Panc1 (cell line): ENCODE data around the gene WIPF2. TPM values are rescaled to one million over a fixed set of nuclear protein-coding genes. Genes with fewer than 3 reads are reported as not detected.
A peak's percentile ranks its signal among the peaks of the same experiment; 100 is the strongest.

Experiments used
- ATAC-seq: fragments of 200-7000 bp; cut with Tn5 transposase; 2 replicates; pipeline ENCODE4 v1.9.1; 2020; ENCODE audit warnings: mild to moderate bottlenecking, moderate library complexity
- BruUV-seq: library from RNA; stranded (reverse); fragments of 400-500 nt; replicated peaks from 2 replicates; lab custom pipeline; 2021; lab: Mats Ljungman, UMichigan
- CTCF ChIA-PET: fragments of 300-600 bp; sonication (Branson Sonifier 250); formaldehyde crosslinking; loops from one replicate; lab custom pipeline; 2022; ENCODE audit warnings: antibody characterized with exemption; lab: Charles Lee
- POLR2A ChIA-PET: fragments of 300-600 bp; sonication (Branson Sonifier 250); formaldehyde crosslinking; loops from one replicate; lab custom pipeline; 2022; ENCODE audit warnings: antibody characterized with exemption; lab: Charles Lee
- DNase-seq: peaks from one replicate; pipeline ENCODE4 v3.0.0-alpha.2; 2010; ENCODE audit warnings: low read depth, low spot score
- H3K27ac ChIP-seq: 2 replicates; pipeline ENCODE4 v1.5.1; 2011; ENCODE audit warnings: mild to moderate bottlenecking, low read length, inconsistent platforms
- H3K27me3 ChIP-seq: fragments of 200-500 bp; sonication (Bioruptor generic); 2 replicates; pipeline ENCODE4 v1.6.0; 2014; ENCODE audit warnings: low read length, inconsistent platforms; ENCODE audit not compliant: control insufficient read depth, insufficient read depth
- H3K36me3 ChIP-seq: fragments of 200-500 bp; sonication (Bioruptor generic); 2 replicates; pipeline ENCODE4 v1.5.1; 2014; ENCODE audit warnings: inconsistent platforms, mild to moderate bottlenecking, low read length, moderate library complexity; ENCODE audit not compliant: control insufficient read depth, insufficient read depth
- H3K4me1 ChIP-seq: 2 replicates; pipeline ENCODE4 v1.5.1; 2011; ENCODE audit warnings: inconsistent platforms, mild to moderate bottlenecking, low read length, moderate library complexity; ENCODE audit not compliant: control insufficient read depth, insufficient read depth
- H3K4me3 ChIP-seq, 2 experiments: 2 replicates each; pipeline ENCODE4 v1.5.1; 2011 to 2012; ENCODE audit warnings: low read depth in 2 of 2, low read length in 2 of 2, mild to moderate bottlenecking in 2 of 2, inconsistent platforms in 1 of 2, moderate library complexity in 1 of 2
- H3K9me3 ChIP-seq: fragments of 200-500 bp; sonication (Bioruptor generic); 2 replicates; pipeline ENCODE4 v1.5.1; 2014; ENCODE audit warnings: low read depth, mild to moderate bottlenecking, inconsistent platforms, low read length, moderate library complexity; ENCODE audit not compliant: control insufficient read depth, insufficient read depth
- CTCF ChIP-seq: fragments of 450-650 bp; IDR thresholded peaks from 2 replicates; pipeline ENCODE4 v1.5.1; 2017; ENCODE audit warnings: mild to moderate bottlenecking
- POLR2AphosphoS5 ChIP-seq: IDR thresholded peaks from 2 replicates; pipeline ENCODE4 v1.6.1; 2012; ENCODE audit warnings: mild to moderate bottlenecking, low read depth, low read length, moderate library complexity
- REST ChIP-seq, 2 experiments: IDR thresholded peaks; 2 replicates each; pipeline ENCODE4 v1.6.1; 2011 to 2012; ENCODE audit warnings: low read depth in 2 of 2, control low read depth in 1 of 2, low read length in 1 of 2, mild to moderate bottlenecking in 1 of 2, moderate library complexity in 1 of 2; ENCODE audit not compliant: insufficient read depth in 1 of 2
- SIN3A ChIP-seq: IDR thresholded peaks from 2 replicates; pipeline ENCODE4 v1.6.1; 2012; ENCODE audit warnings: low read depth, mild to moderate bottlenecking, low read length, moderate library complexity, borderline replicate concordance; ENCODE audit not compliant: insufficient read depth
- TCF7L2 ChIP-seq: IDR thresholded peaks from 2 replicates; pipeline ENCODE4 v1.6.1; 2011; ENCODE audit warnings: mild to moderate bottlenecking, low read depth, low read length, inconsistent platforms
- in situ Hi-C: cut with HindIII; loops from 2 replicates; pipeline ENCODE4 v1.10.0; 2016; ENCODE audit warnings: low sequenced_read_pairs, low pct_unique_long_range_greater_than_20kb
- intact Hi-C: fragments of 100-400 bp; cut with micrococcal nuclease; formaldehyde crosslinking; loops from one replicate; pipeline ENCODE4 v1.10.0; 2022; ENCODE audit not compliant: unreplicated experiment
- total RNA-seq: library from RNA; stranded (reverse); gene quantifications from one replicate; pipeline ENCODE4 v1.2.1, GENCODE V29; 2021; ENCODE audit not compliant: unreplicated experiment

The WIPF2 gene
- total RNA-seq, 1 experiment from 2014 or later = 45.9 TPM

DNA sequence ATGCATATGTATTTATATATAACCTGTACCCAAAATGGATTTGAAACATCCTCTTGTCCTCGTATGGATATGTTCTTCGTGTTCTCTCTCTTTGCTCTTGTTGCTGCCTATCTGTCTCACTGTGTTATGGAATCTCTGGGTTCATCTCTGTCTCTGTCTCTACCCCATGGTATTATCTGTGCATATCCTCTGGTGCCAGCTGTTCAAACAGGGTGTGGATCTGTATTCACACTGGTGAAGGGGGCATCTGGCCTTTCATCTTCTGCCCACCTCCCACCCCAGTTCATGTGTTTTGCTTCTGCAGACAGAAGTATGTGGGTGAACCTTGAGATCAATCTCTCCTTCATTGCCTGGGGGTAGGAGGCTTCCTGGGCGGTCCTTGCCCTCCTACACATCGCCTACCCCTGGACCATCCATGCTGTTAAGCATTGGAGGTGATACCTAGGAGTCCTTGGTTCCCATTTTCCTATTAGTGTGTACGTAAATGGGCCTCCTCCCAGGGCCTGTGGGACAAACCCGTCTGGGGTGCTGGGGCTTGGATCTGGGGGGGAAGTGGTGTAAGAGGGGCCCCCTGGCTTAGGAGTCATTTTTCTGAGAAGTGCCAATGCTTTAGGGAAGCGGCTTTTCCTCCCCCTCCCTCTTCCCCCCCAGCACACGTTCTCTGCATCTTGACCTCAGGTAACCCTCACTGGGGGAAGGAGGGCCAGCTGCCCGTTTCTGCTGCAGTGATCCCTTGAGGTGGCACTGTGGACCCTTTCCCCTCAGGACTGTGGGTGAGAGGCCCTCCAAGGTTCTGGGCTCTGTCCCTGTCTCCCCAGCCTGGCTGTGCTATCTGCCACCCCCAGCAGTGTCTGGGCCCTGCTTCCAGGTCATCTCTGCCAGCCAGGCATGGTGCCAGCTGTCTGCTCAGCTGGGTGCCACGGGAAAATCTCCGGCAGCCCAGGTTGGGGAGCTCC, 111.0 kb downstream of the WIPF2 start:
- no peak for ATAC-seq
- BruUV-seq = no TSS peak
- H3K9me3 ChIP-seq = no peaks in the 10 kb centered on the region
- DNase-seq = no peak
- no peaks in the 10 kb centered on the region for H3K36me3 ChIP-seq
- peak overlapping the region; percentile 90 for H3K27ac ChIP-seq
- H3K4me3 ChIP-seq = no peak overlapping the region
- intact Hi-C loops (no loop called here), in situ Hi-C loops (no loop called here)
- H3K27me3 ChIP-seq = no peaks in the 10 kb centered on the region
- CTCF ChIA-PET = interaction anchor here (0.6 to 1.8 kb wide), 2 partner anchors 13 to 42 kb away, joined by 4 to 6 read pairs; no protein-coding TSS in a partner anchor
- POLR2A ChIA-PET = interaction anchor here (0.7 kb wide), 1 partner anchor 111 kb away, joined by 7 read pairs; the partner anchor contains the start of gene WIPF2
- H3K4me1 ChIP-seq = peaks cover 84% of the 10 kb centered on the region
- no peak for TF ChIP-seq SIN3A
- TF ChIP-seq CTCF = no peak
- no peak for TF ChIP-seq REST (IDR thresholded peaks at IDR 0.05; ENCODE audit: insufficient read depth in 1 of 2, low read depth in 2 of 2, low read length in 1 of 2)
- no peak for TF ChIP-seq TCF7L2
- no peak for TF ChIP-seq POLR2AphosphoS5

GRCh38 chr17:40330850-40331470, 111.9 kb downstream of the WIPF2 start:
- H3K4me3 ChIP-seq = no peak overlapping the region
- BruUV-seq = no TSS peak
- in situ Hi-C loops = no loop called here
- ATAC-seq (no peak), DNase-seq (no peak)
- no peaks in the 10 kb centered on the region for H3K27me3 ChIP-seq
- H3K27ac ChIP-seq = peak overlapping the region; percentile 90
- ChIA-PET POLR2A (no interaction called here), CTCF (interaction anchor here (0.6 kb wide), 1 partner anchor 25 kb away, joined by 4 read pairs; no protein-coding TSS in a partner anchor)
- peaks cover 77% of the 10 kb centered on the region for H3K4me1 ChIP-seq
- H3K9me3 ChIP-seq = no peaks in the 10 kb centered on the region
- intact Hi-C loops = no loop called here
- TF ChIP-seq SIN3A (no peak), POLR2AphosphoS5 (no peak), REST (IDR thresholded peaks at IDR 0.05; ENCODE audit: insufficient read depth in 1 of 2, low read depth in 2 of 2, low read length in 1 of 2) (no peak), CTCF (no peak), TCF7L2 (no peak)
- no peaks in the 10 kb centered on the region for H3K36me3 ChIP-seq
